Astrocyte (in vitro differentiated cells and primary cell): ENCODE measurements around the gene ANKRD60. TPM values are rescaled to one million over a fixed set of nuclear protein-coding genes. Genes with fewer than 3 reads are reported as not detected.
A peak's percentile ranks its signal among the peaks of the same experiment; 100 is the strongest.

Source experiments
- DNase-seq: peaks from one replicate; pipeline ENCODE4 v3.0.0-alpha.2; 2010; ENCODE audit warnings: low read depth
- FAIRE-seq: peaks from 2 replicates; lab custom pipeline; 2011; peaks lifted over from hg19 to GRCh38; lab: Jason Lieb, UNC
- H2AFZ ChIP-seq: 2 replicates; pipeline ENCODE4 v1.6.0; 2012; ENCODE audit warnings: low read depth, low read length, inconsistent platforms
- H3K27ac ChIP-seq: 2 replicates; pipeline ENCODE4 v1.5.1; 2011; ENCODE audit warnings: low read depth, low read length, inconsistent platforms
- H3K27me3 ChIP-seq: 2 replicates; pipeline ENCODE4 v1.6.0; 2011; ENCODE audit warnings: low read length, inconsistent platforms; ENCODE audit not compliant: insufficient read depth
- H3K36me3 ChIP-seq: 2 replicates; pipeline ENCODE4 v1.5.1; 2011; ENCODE audit warnings: low read length, inconsistent platforms; ENCODE audit not compliant: insufficient read depth
- H3K4me1 ChIP-seq: 2 replicates; pipeline ENCODE4 v1.5.1; 2011; ENCODE audit warnings: low read length, inconsistent platforms; ENCODE audit not compliant: insufficient read depth
- H3K4me2 ChIP-seq: 2 replicates; pipeline ENCODE4 v1.6.0; 2012; ENCODE audit warnings: low read length, inconsistent platforms
- H3K4me3 ChIP-seq: 2 replicates; pipeline ENCODE4 v1.5.1; 2011; ENCODE audit warnings: low read depth, mild to moderate bottlenecking, low read length, inconsistent platforms; ENCODE audit not compliant: insufficient read depth
- H3K79me2 ChIP-seq: 2 replicates; pipeline ENCODE4 v1.6.0; 2012; ENCODE audit warnings: mild to moderate bottlenecking, low read length, inconsistent platforms; ENCODE audit not compliant: insufficient read depth
- H3K9ac ChIP-seq: 2 replicates; pipeline ENCODE4 v1.6.0; 2012; ENCODE audit warnings: mild to moderate bottlenecking, low read length, inconsistent platforms
- H3K9me3 ChIP-seq: 2 replicates; pipeline ENCODE4 v1.5.1; 2012; ENCODE audit warnings: low read depth, mild to moderate bottlenecking, low read length, inconsistent platforms; ENCODE audit not compliant: insufficient read depth
- H4K20me1 ChIP-seq: 2 replicates; pipeline ENCODE4 v1.6.0; 2012; ENCODE audit warnings: low read length, inconsistent platforms; ENCODE audit not compliant: insufficient read depth
- H3K27ac Mint-ChIP-seq: one replicate; pipeline ENCODE4 v1.8.0; 2021; ENCODE audit warnings: mild to moderate bottlenecking, mixed read lengths; ENCODE audit not compliant: unreplicated experiment
- H3K27me3 Mint-ChIP-seq: one replicate; pipeline ENCODE4 v1.8.0; 2021; ENCODE audit warnings: low read depth, mixed read lengths; ENCODE audit not compliant: unreplicated experiment
- H3K36me3 Mint-ChIP-seq: one replicate; pipeline ENCODE4 v1.8.0; 2021; ENCODE audit warnings: low read depth, mixed read lengths; ENCODE audit not compliant: unreplicated experiment
- H3K4me1 Mint-ChIP-seq: one replicate; pipeline ENCODE4 v1.8.0; 2021; ENCODE audit warnings: low read depth, mixed read lengths; ENCODE audit not compliant: unreplicated experiment
- H3K4me3 Mint-ChIP-seq: one replicate; pipeline ENCODE4 v1.8.0; 2021; ENCODE audit warnings: mild to moderate bottlenecking, moderate library complexity, mixed read lengths; ENCODE audit not compliant: unreplicated experiment
- H3K9me3 Mint-ChIP-seq: one replicate; pipeline ENCODE4 v1.8.0; 2021; ENCODE audit warnings: mild to moderate bottlenecking, mixed read lengths; ENCODE audit not compliant: unreplicated experiment
- CTCF ChIP-seq: IDR thresholded peaks from 2 replicates; pipeline ENCODE4 v1.5.1; 2011; ENCODE audit warnings: low read depth, mild to moderate bottlenecking, inconsistent platforms, low read length, moderate library complexity; ENCODE audit not compliant: insufficient read depth
- EZH2 ChIP-seq: IDR thresholded peaks from 2 replicates; pipeline ENCODE4 v1.6.1; 2012; ENCODE audit warnings: mild to moderate bottlenecking, low read length, inconsistent platforms; ENCODE audit not compliant: insufficient read depth
- total RNA-seq: library from RNA; stranded (reverse); gene quantifications from 2 replicates; pipeline ENCODE4 v1.2.1, GENCODE V29; 2021

Gene ANKRD60
- total RNA-seq, 1 donor from 2014 or later: not detected

DNA sequence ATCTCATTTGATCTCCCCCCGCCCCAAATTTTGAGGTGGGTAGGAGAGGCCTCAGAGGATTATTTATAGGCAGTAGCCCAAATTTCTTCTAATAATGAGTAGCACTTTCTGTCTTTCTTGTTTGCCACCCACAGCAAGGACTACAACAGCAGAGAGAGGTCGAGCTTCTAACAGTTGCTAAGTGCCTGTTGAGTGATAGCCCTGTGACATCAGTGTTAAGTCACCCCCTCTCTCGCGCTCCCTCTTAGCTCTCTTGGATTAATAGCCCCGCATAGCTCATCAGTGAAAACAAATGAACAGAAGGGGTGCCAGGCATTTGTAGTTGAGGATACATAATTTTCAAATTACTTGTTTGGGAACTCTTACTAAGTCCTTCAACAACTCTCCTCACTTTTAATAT is 3.5 kb downstream of the ANKRD60 start:
- no peak overlapping the region for H3K4me3 ChIP-seq
- H3K4me1 ChIP-seq: peaks cover 9% of the 10 kb centered on the region
- Mint-ChIP-seq H3K27me3 (peaks cover 50% of the 10 kb centered on the region), H3K4me1 (peaks cover 7% of the 10 kb centered on the region), H3K27ac (no peak overlapping the region), H3K4me3 (no peak overlapping the region), H3K36me3 (peaks cover 6% of the 10 kb centered on the region), H3K9me3 (peaks cover 4% of the 10 kb centered on the region)
- no peak overlapping the region for H3K4me2 ChIP-seq
- H3K79me2 ChIP-seq: no peaks in the 10 kb centered on the region
- FAIRE-seq (peak; percentile 20), DNase-seq (no peak)
- no peak overlapping the region for H2AFZ ChIP-seq
- no peaks in the 10 kb centered on the region for H3K9me3 ChIP-seq
- no peak for TF ChIP-seq EZH2
- no peak for TF ChIP-seq CTCF
- H3K27ac ChIP-seq: no peak overlapping the region
- H4K20me1 ChIP-seq: no peaks in the 10 kb centered on the region
- peaks cover 37% of the 10 kb centered on the region for H3K27me3 ChIP-seq
- no peak overlapping the region for H3K9ac ChIP-seq
- no peaks in the 10 kb centered on the region for H3K36me3 ChIP-seq

DNA sequence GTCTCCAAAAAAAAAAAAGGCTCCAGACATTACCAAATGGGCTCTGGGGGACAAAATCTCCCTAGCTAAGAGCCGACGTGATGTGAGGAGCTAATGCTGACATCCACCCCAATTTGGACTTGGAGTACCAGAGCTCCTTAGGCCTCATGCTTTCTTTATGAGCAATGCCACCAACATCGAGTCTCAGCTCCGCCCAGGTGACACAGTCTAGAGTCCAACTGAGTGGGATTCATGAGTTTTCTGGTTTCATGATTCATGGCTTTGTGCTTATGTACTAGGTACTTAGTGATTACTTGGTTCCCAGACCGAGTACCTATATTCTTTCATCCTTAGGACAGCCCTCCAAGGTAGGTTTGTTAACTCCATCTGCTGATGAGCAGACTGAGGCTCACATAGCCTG is 4.4 kb downstream of the ANKRD60 start:
- H3K4me1 Mint-ChIP-seq: peaks cover 3% of the 10 kb centered on the region
- no peak overlapping the region for H3K27ac Mint-ChIP-seq
- Histone ChIP-seq H3K27me3 (peaks cover 40% of the 10 kb centered on the region), H3K9ac (no peak overlapping the region), H3K4me3 (no peak overlapping the region), H2AFZ (no peak overlapping the region), H3K4me2 (no peak overlapping the region), H3K36me3 (no peaks in the 10 kb centered on the region), H4K20me1 (no peaks in the 10 kb centered on the region), H3K9me3 (peaks cover 3% of the 10 kb centered on the region), H3K79me2 (no peaks in the 10 kb centered on the region), H3K27ac (no peak overlapping the region), H3K4me1 (peaks cover 5% of the 10 kb centered on the region)
- peaks cover 11% of the 10 kb centered on the region for H3K9me3 Mint-ChIP-seq
- TF ChIP-seq CTCF (no peak), EZH2 (no peak)
- H3K36me3 Mint-ChIP-seq: peaks cover 9% of the 10 kb centered on the region
- peaks cover 52% of the 10 kb centered on the region for H3K27me3 Mint-ChIP-seq
- no peak for FAIRE-seq
- no peak for DNase-seq
- no peak overlapping the region for H3K4me3 Mint-ChIP-seq

GRCh38 chr20:58223358-58223941 is 5.0 kb downstream of the ANKRD60 start:
- no peaks in the 10 kb centered on the region for H3K4me1 ChIP-seq
- H3K9me3 ChIP-seq: peaks cover 9% of the 10 kb centered on the region
- Mint-ChIP-seq H3K36me3 (peaks cover 10% of the 10 kb centered on the region), H3K27ac (no peak overlapping the region), H3K4me3 (no peak overlapping the region), H3K4me1 (no peaks in the 10 kb centered on the region), H3K27me3 (peaks cover 56% of the 10 kb centered on the region), H3K9me3 (peaks cover 16% of the 10 kb centered on the region)
- H3K36me3 ChIP-seq: no peaks in the 10 kb centered on the region
- no peaks in the 10 kb centered on the region for H4K20me1 ChIP-seq
- DNase-seq (no peak), FAIRE-seq (no peak)
- no peak overlapping the region for H3K27ac ChIP-seq
- H3K4me2 ChIP-seq: no peak overlapping the region
- peaks cover 40% of the 10 kb centered on the region for H3K27me3 ChIP-seq
- H3K79me2 ChIP-seq: no peaks in the 10 kb centered on the region
- H2AFZ ChIP-seq: no peak overlapping the region
- H3K9ac ChIP-seq: no peak overlapping the region
- TF ChIP-seq CTCF (no peak), EZH2 (no peak)
- H3K4me3 ChIP-seq: no peak overlapping the region
